IMR-90 (cell line): Measurements from ENCODE around the gene GTPBP6.

Experiments
- BHLHE40 ChIP-seq: fragments of 150-350 bp; IDR thresholded peaks from 2 replicates; pipeline ENCODE4 v1.6.1; 2016; ENCODE audit warnings: mild to moderate bottlenecking, low read depth, low read length
- CEBPB ChIP-seq: IDR thresholded peaks from 2 replicates; pipeline ENCODE4 v1.6.1; 2012; ENCODE audit warnings: low read depth, low read length, improper control_type of control experiment
- FOS ChIP-seq: fragments of 150-350 bp; IDR thresholded peaks from 2 replicates; pipeline ENCODE4 v1.6.1; 2016; ENCODE audit warnings: low read depth, low read length
- MAFK ChIP-seq: IDR thresholded peaks from 2 replicates; pipeline ENCODE4 v1.6.1; 2012; ENCODE audit warnings: low read depth, low read length, improper control_type of control experiment
- MXI1 ChIP-seq: IDR thresholded peaks from 2 replicates; pipeline ENCODE4 v1.6.1; 2012; ENCODE audit warnings: low read depth, mild to moderate bottlenecking, low read length, moderate library complexity, borderline replicate concordance
- NFE2L2 ChIP-seq: fragments of 150-350 bp; IDR thresholded peaks from 2 replicates; pipeline ENCODE4 v1.6.1; 2016; ENCODE audit warnings: low read depth, mild to moderate bottlenecking, low read length
- POLR2A ChIP-seq: IDR thresholded peaks from 2 replicates; pipeline ENCODE4 v1.6.1; 2012; ENCODE audit warnings: mild to moderate bottlenecking, low read depth, low read length
- RAD21 ChIP-seq: IDR thresholded peaks from 2 replicates; pipeline ENCODE4 v1.6.1; 2012; ENCODE audit warnings: low read length, improper control_type of control experiment
- RCOR1 ChIP-seq: IDR thresholded peaks from 2 replicates; pipeline ENCODE4 v1.6.1; 2012; ENCODE audit warnings: mild to moderate bottlenecking, low read length, improper control_type of control experiment; ENCODE audit not compliant: insufficient replicate concordance
- RFX5 ChIP-seq: IDR thresholded peaks from 2 replicates; pipeline ENCODE4 v1.8.0; 2012; ENCODE audit warnings: low read depth, mild to moderate bottlenecking, low read length, moderate library complexity
- SMC3 ChIP-seq: fragments of 150-350 bp; IDR thresholded peaks from 2 replicates; pipeline ENCODE4 v1.6.1; 2016; ENCODE audit warnings: low read depth, mild to moderate bottlenecking, antibody characterized with exemption, low read length, moderate library complexity
- TF ChIP-seq, protein P1 (sequence below): conservative IDR thresholded peaks from 2 replicates; pipeline ENCODE4 v1.5.1; 2012; ENCODE audit warnings: mild to moderate bottlenecking, low read depth, low read length, improper control_type of control experiment
- TF ChIP-seq, protein P2 (sequence below): fragments of 150-350 bp; IDR thresholded peaks from 2 replicates; pipeline ENCODE4 v1.6.1; 2017; ENCODE audit warnings: mild to moderate bottlenecking, antibody characterized with exemption, low read length, low read depth

- TF ChIP-seq, protein P1, sequence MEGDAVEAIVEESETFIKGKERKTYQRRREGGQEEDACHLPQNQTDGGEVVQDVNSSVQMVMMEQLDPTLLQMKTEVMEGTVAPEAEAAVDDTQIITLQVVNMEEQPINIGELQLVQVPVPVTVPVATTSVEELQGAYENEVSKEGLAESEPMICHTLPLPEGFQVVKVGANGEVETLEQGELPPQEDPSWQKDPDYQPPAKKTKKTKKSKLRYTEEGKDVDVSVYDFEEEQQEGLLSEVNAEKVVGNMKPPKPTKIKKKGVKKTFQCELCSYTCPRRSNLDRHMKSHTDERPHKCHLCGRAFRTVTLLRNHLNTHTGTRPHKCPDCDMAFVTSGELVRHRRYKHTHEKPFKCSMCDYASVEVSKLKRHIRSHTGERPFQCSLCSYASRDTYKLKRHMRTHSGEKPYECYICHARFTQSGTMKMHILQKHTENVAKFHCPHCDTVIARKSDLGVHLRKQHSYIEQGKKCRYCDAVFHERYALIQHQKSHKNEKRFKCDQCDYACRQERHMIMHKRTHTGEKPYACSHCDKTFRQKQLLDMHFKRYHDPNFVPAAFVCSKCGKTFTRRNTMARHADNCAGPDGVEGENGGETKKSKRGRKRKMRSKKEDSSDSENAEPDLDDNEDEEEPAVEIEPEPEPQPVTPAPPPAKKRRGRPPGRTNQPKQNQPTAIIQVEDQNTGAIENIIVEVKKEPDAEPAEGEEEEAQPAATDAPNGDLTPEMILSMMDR, result no peak
- no peak for TF ChIP-seq POLR2A
- no peak for TF ChIP-seq MAFK
- TF ChIP-seq RAD21, result no peak
- no peak for TF ChIP-seq CEBPB
- no peak for TF ChIP-seq RCOR1
- TF ChIP-seq, protein P2, sequence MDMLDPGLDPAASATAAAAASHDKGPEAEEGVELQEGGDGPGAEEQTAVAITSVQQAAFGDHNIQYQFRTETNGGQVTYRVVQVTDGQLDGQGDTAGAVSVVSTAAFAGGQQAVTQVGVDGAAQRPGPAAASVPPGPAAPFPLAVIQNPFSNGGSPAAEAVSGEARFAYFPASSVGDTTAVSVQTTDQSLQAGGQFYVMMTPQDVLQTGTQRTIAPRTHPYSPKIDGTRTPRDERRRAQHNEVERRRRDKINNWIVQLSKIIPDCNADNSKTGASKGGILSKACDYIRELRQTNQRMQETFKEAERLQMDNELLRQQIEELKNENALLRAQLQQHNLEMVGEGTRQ, result no peak
- no peak for TF ChIP-seq SMC3
- TF ChIP-seq NFE2L2, result no peak
- no peak for TF ChIP-seq BHLHE40
- TF ChIP-seq RFX5, result no peak
- TF ChIP-seq FOS, result no peak
- no peak for TF ChIP-seq MXI1
These were observed 42.9 kb upstream of the GTPBP6 start for GRCh38 chrX:361231-362145.
